ENCODE measurements around the gene KRTAP10-11. TPM values are rescaled to one million over a fixed set of nuclear protein-coding genes. Genes with fewer than 3 reads are reported as not detected.

KRTAP10-11 gene
- total and polyA plus RNA-seq, 2 experiments from 2014 or later = not detected

- ATAC-seq = no peak
- H3K36me3 ChIP-seq (ENCODE audit: insufficient read depth) = no peaks in the 10 kb centered on the region; the same call in 1 of the 2 replicates
These were observed 46.7 kb downstream of the KRTAP10-11 start for GRCh38 chr21:44692798-44693512.

More at GRCh38 chr21:44692798-44693512, 46.7 kb downstream of the KRTAP10-11 start:
- peaks cover 28% of the 10 kb centered on the region for H3K4me1 Mint-ChIP-seq
- Histone ChIP-seq H3K4me3 (no peak overlapping the region), H3K4me1 (ENCODE audit: insufficient read depth) (peaks cover 7% of the 10 kb centered on the region; the same call in 1 of the 2 replicates), H3K27me3 (ENCODE audit: insufficient read depth) (no peaks in the 10 kb centered on the region), H2AFZ (no peak overlapping the region), H3F3A (replicated peaks; ENCODE audit: low read depth) (no peaks in the 10 kb centered on the region), H4K20me1 (replicated peaks; ENCODE audit: insufficient read depth) (no peaks in the 10 kb centered on the region), H3K79me2 (replicated peaks; ENCODE audit: insufficient read depth) (no peaks in the 10 kb centered on the region), H3K4me2 (no peak overlapping the region), H3K27ac (ENCODE audit: low read depth) (no peak overlapping the region), H3K9me2 (ENCODE audit: insufficient read depth) (no peaks in the 10 kb centered on the region)
- DNase-seq (ENCODE audit: low spot score) = no peak
- peaks cover 10% of the 10 kb centered on the region for H3K27me3 Mint-ChIP-seq (ENCODE audit: insufficient read depth, low read depth, poor library complexity)
- peaks cover 17% of the 10 kb centered on the region; the same call in 1 of the 3 replicates for H3K36me3 Mint-ChIP-seq (ENCODE audit: low read depth)
- H3K9me3 Mint-ChIP-seq = peaks cover 17% of the 10 kb centered on the region; the same call in 2 of the 3 replicates
- no peak overlapping the region for H3K4me3 Mint-ChIP-seq
- H3K27ac Mint-ChIP-seq = no peak overlapping the region
- no peak for TF ChIP-seq ETS1 (IDR thresholded peaks at IDR 0.05)
- TF ChIP-seq ZNF114 (CRISPR knock-in tag; IDR thresholded peaks at IDR 0.05) = no peak
- TF ChIP-seq ZNF462 (CRISPR knock-in tag; IDR thresholded peaks at IDR 0.05) = no peak
- no peak for TF ChIP-seq CTCF (conservative IDR thresholded peaks at IDR 0.05; ENCODE audit: low read depth in 2 of 2)
- TF ChIP-seq POLR2AphosphoS5 (IDR thresholded peaks at IDR 0.05; ENCODE audit: low read depth) = no peak
- no peak for TF ChIP-seq REST (IDR thresholded peaks at IDR 0.05; ENCODE audit: unreplicated experiment)
- TF ChIP-seq EZH2phosphoT487 (IDR thresholded peaks at IDR 0.05; ENCODE audit: unreplicated experiment) = no peak
- no peak for TF ChIP-seq STAT1 (IDR thresholded peaks at IDR 0.05; ENCODE audit: unreplicated experiment)
- no peak for TF ChIP-seq JUNB (IDR thresholded peaks at IDR 0.05; ENCODE audit: unreplicated experiment)
- no peak for TF ChIP-seq CREB1 (CRISPR knock-in tag; IDR thresholded peaks at IDR 0.05; ENCODE audit: low read depth)
- TF ChIP-seq ZNF331 (CRISPR knock-in tag; IDR thresholded peaks at IDR 0.05; ENCODE audit: low read depth) = no peak
- TF ChIP-seq EZH2 (IDR thresholded peaks at IDR 0.05; ENCODE audit: low read depth, unreplicated experiment) = no peak
- TF ChIP-seq NANOG (IDR thresholded peaks at IDR 0.05; ENCODE audit: borderline replicate concordance) = no peak

All from GM23338 (cell line).